Neural cell (in vitro differentiated cells): Measurements from ENCODE around the gene EFNA4.

ENCODE experiments used
- CTCF ChIP-seq: fragments of 450-650 bp; IDR thresholded peaks from 2 replicates; pipeline ENCODE4 v1.5.1; 2014; ENCODE audit warnings: antibody characterized with exemption, mild to moderate bottlenecking, moderate library complexity; ENCODE audit not compliant: poor library complexity, severe bottlenecking
- MXI1 ChIP-seq: fragments of 450-650 bp; conservative IDR thresholded peaks from 2 replicates; pipeline ENCODE4 v1.6.1; 2014; ENCODE audit warnings: antibody characterized with exemption, mild to moderate bottlenecking; ENCODE audit not compliant: poor library complexity, severe bottlenecking
- RAD21 ChIP-seq: fragments of 450-650 bp; conservative IDR thresholded peaks from 2 replicates; pipeline ENCODE4 v1.6.1; 2014; ENCODE audit warnings: antibody characterized with exemption, mild to moderate bottlenecking, moderate library complexity

- TF ChIP-seq CTCF (no peak), RAD21 (no peak), MXI1 (no peak)
Observed at GRCh38 chr1:155033524-155033923, 30.0 kb upstream of the EFNA4 start, which contains the start of the genes DCST1 and DCST2.
